ENCODE results near the gene RIN2. TPM values are rescaled to one million over a fixed set of nuclear protein-coding genes. Genes with fewer than 3 reads are reported as not detected.

Gene RIN2
- total RNA-seq, 4 donors from 2014 or later: 17.9 to 30.9 (median 22.6) TPM

DNA sequence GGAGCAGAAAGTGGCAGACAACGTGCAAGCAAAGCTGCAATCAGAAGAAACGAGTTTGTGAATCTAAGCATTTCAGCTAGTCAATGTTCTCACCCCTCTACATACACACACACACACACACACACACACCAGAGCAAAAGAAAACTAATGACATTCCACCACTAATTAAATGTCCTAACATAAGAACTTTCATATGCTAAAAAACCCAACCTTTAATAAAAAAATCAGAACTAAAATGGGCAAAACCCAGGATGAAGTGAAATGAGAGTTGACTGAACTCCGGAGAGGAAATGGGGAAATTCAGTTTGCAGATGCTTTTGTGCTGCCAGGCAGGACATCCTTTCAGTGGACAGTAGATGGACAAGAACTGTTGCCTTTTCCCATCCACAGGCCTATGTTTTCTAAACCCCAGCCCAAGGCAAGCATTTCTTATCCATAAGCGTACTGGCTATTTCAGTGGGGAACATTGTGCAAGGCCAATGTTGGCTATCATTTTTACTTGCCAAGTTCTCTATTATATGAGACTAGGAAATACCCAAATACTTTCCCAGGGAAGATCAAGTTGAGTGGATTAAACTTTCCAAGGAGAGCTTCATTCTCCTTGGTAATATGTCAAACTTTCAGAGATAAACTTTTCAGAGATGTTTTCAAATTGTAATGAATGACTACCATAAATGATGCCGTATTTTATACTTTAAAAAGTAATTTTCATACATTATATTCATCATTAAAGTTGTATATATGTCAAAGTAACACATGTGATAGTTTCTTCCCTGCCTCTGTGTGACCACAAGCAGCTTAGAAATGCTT is 27.3 kb downstream of the RIN2 start:
- Histone ChIP-seq H3K27me3 (no peaks in the 10 kb centered on the region), H3K4me3 (no peak overlapping the region), H3K9me3 (no peaks in the 10 kb centered on the region), H3K27ac (peak overlapping the region; percentile 34 to 71 (median 50)), H3K36me3 (no peaks in the 10 kb centered on the region), H3K4me1 (peaks cover 32 to 43% of the 10 kb centered on the region in 2 donors)
- intact Hi-C loops (cut with DNase I; ENCODE audit: low total_unique reads) (loop anchor here (1.0 to 5.0 kb wide), 3 partner anchors 137 to 211 kb away; no protein-coding TSS in a partner anchor), in situ Hi-C loops (cut with MboI; ENCODE audit: low sequenced_read_pairs in 4 of 4) (loop anchor here in 3 of 4 donors (5.0 to 25.0 kb wide), 5 partner anchors 98 to 212 kb away; no protein-coding TSS in a partner anchor)
- ATAC-seq (peak in 1 of 2 donors; percentile 18), DNase-seq (no peak)
- TF ChIP-seq, protein P1, sequence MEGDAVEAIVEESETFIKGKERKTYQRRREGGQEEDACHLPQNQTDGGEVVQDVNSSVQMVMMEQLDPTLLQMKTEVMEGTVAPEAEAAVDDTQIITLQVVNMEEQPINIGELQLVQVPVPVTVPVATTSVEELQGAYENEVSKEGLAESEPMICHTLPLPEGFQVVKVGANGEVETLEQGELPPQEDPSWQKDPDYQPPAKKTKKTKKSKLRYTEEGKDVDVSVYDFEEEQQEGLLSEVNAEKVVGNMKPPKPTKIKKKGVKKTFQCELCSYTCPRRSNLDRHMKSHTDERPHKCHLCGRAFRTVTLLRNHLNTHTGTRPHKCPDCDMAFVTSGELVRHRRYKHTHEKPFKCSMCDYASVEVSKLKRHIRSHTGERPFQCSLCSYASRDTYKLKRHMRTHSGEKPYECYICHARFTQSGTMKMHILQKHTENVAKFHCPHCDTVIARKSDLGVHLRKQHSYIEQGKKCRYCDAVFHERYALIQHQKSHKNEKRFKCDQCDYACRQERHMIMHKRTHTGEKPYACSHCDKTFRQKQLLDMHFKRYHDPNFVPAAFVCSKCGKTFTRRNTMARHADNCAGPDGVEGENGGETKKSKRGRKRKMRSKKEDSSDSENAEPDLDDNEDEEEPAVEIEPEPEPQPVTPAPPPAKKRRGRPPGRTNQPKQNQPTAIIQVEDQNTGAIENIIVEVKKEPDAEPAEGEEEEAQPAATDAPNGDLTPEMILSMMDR (IDR thresholded peaks at IDR 0.05 in 4 of 5, conservative IDR thresholded peaks at IDR 0.05 in 1 of 5): no peak
- no peak for TF ChIP-seq POLR2A (IDR thresholded peaks at IDR 0.05)

DNA sequence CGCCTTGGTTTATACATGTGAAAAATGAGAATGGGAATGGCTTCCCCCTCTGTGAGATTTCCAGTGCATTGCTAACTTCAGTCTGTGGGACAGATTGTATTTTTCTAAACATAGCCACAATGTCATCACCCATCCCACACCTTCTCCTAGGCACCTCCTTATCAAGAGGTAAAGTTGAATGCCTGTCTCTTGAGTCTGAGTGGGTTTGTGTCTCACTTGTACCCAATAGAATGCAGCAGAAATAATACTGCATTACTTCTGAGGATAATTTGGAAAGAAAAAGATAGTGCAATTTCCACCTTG is 27.9 kb downstream of the RIN2 start:
- Histone ChIP-seq H3K4me1 (peaks cover 32 to 39% of the 10 kb centered on the region in 2 donors), H3K27me3 (no peaks in the 10 kb centered on the region), H3K36me3 (no peaks in the 10 kb centered on the region), H3K4me3 (no peak overlapping the region), H3K9me3 (no peaks in the 10 kb centered on the region), H3K27ac (peak overlapping the region; percentile 34 to 71 (median 50))
- intact Hi-C loops (cut with DNase I; ENCODE audit: low total_unique reads): loop anchor here (1.0 to 5.0 kb wide), 4 partner anchors 136 to 210 kb away; no protein-coding TSS in a partner anchor
- in situ Hi-C loops (cut with MboI; ENCODE audit: low sequenced_read_pairs in 4 of 4): loop anchor here in 3 of 4 donors (5.0 to 25.0 kb wide), 5 partner anchors 99 to 211 kb away; no protein-coding TSS in a partner anchor
- DNase-seq (no peak), ATAC-seq (peak; percentile 44 to 61)
- TF ChIP-seq, protein P1 (IDR thresholded peaks at IDR 0.05 in 4 of 5, conservative IDR thresholded peaks at IDR 0.05 in 1 of 5): no peak
- TF ChIP-seq POLR2A (IDR thresholded peaks at IDR 0.05): no peak

DNA sequence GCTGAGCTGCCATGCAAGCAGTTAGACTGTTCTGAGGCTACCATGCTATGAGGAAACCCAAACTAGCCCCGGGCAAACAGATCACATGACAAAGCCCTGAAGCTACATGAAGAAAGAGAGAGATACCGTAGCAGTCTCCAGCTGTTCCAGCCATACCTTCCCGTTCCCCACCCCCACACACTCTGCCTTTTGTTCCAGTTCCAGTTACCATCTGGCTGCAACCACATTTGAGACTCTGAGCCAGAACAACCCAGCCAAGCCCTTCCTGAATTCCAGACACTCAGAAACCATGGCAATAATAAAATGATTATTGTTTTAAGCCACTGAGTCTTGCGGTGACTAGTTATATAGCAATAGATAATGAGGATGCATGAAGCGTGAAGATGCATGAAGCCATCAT is 28.3 kb downstream of the RIN2 start:
- no peaks in the 10 kb centered on the region for H3K27me3 ChIP-seq
- ATAC-seq: peak; percentile 50 to 82
- H3K36me3 ChIP-seq: no peaks in the 10 kb centered on the region
- H3K9me3 ChIP-seq: no peaks in the 10 kb centered on the region
- TF ChIP-seq, protein P1 (IDR thresholded peaks at IDR 0.05 in 4 of 5, conservative IDR thresholded peaks at IDR 0.05 in 1 of 5): no peak
- no peak for TF ChIP-seq POLR2A (IDR thresholded peaks at IDR 0.05)
- intact Hi-C loops (cut with DNase I; ENCODE audit: low total_unique reads) (loop anchor here (1.0 to 5.0 kb wide), 2 partner anchors 136 to 207 kb away; no protein-coding TSS in a partner anchor), in situ Hi-C loops (cut with MboI; ENCODE audit: low sequenced_read_pairs in 4 of 4) (loop anchor here in 3 of 4 donors (5.0 to 25.0 kb wide), 5 partner anchors 99 to 211 kb away; no protein-coding TSS in a partner anchor)
- no peak overlapping the region for H3K4me3 ChIP-seq
- peaks cover 32 to 39% of the 10 kb centered on the region in 2 donors for H3K4me1 ChIP-seq
- peak; percentile 40 to 71 for DNase-seq
- peak overlapping the region; percentile 34 to 71 (median 50) for H3K27ac ChIP-seq

DNA sequence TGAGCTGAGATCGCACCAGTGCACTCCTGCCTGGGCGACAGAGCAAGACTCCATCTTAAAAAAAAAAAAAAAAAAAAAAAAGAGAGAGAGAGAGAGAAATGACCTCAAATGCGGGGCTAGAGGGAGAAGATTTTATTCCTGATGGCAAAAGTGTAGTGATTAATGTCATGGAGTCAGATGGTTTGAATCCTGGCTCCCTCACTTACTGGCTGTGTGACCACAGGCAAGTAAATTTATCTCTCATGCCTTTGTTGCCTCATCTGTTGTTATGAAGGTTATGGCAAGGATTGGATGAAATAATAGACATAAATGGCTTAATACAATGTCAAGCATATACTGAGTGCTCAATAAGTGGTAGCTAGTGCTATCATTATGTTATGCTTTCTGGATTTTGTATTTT is 29.3 kb downstream of the RIN2 start:
- Histone ChIP-seq H3K4me1 (peaks cover 32 to 44% of the 10 kb centered on the region in 2 donors), H3K36me3 (no peaks in the 10 kb centered on the region), H3K27ac (no peak overlapping the region), H3K9me3 (no peaks in the 10 kb centered on the region), H3K4me3 (no peak overlapping the region), H3K27me3 (no peaks in the 10 kb centered on the region)
- intact Hi-C loops (cut with DNase I; ENCODE audit: low total_unique reads): loop anchor here (5.0 kb wide), 1 partner anchor 135 kb away; no protein-coding TSS in a partner anchor
- ATAC-seq (no peak), DNase-seq (no peak)
- in situ Hi-C loops (cut with MboI; ENCODE audit: low sequenced_read_pairs in 4 of 4): loop anchor here in 3 of 4 donors (5.0 to 25.0 kb wide), 5 partner anchors 100 to 210 kb away; no protein-coding TSS in a partner anchor
- TF ChIP-seq POLR2A (IDR thresholded peaks at IDR 0.05): no peak
- TF ChIP-seq, protein P1 (IDR thresholded peaks at IDR 0.05 in 4 of 5, conservative IDR thresholded peaks at IDR 0.05 in 1 of 5): no peak

Measured in gastrocnemius medialis (tissue), 4 donors.